OCI-LY7 (cell line): ENCODE data around the gene NEK11. TPM values are rescaled to one million over a fixed set of nuclear protein-coding genes. Genes with fewer than 3 reads are reported as not detected.

ENCODE experiments used
- BruUV-seq: library from RNA; stranded (reverse); fragments of 400-500 nt; replicated peaks from 2 replicates; lab custom pipeline; 2021; lab: Mats Ljungman, UMichigan
- CTCF ChIA-PET: fragments of 300-600 bp; sonication (Branson Sonifier 250); formaldehyde crosslinking; loops from one replicate; lab custom pipeline; 2022; ENCODE audit warnings: antibody characterized with exemption; ENCODE audit not compliant: unreplicated experiment; lab: Charles Lee
- POLR2A ChIA-PET: fragments of 300-600 bp; sonication (Branson Sonifier 250); formaldehyde crosslinking; loops from one replicate; lab custom pipeline; 2022; ENCODE audit warnings: antibody characterized with exemption; lab: Charles Lee
- DNase-seq: peaks from one replicate; pipeline ENCODE4 v3.0.0-alpha.2; 2015; ENCODE audit warnings: low spot score
- H2AFZ ChIP-seq: fragments of 200-600 bp; sonication (generic), shearing (Covaris generic); 2 replicates; pipeline ENCODE4 v1.6.1; 2014; ENCODE audit warnings: mild to moderate bottlenecking, antibody characterized with exemption, low read length, moderate library complexity
- H3K27ac ChIP-seq: fragments of 200-600 bp; sonication (generic); 2 replicates; pipeline ENCODE4 v1.5.1; 2014; ENCODE audit warnings: mixed run types, low read depth, mild to moderate bottlenecking, moderate library complexity, low read length, inconsistent platforms; ENCODE audit not compliant: poor library complexity, severe bottlenecking
- H3K36me3 ChIP-seq: fragments of 200-600 bp; sonication (generic); 2 replicates; pipeline ENCODE4 v1.6.1; 2014; ENCODE audit warnings: mild to moderate bottlenecking, antibody characterized with exemption, low read length, moderate library complexity, mixed read lengths; ENCODE audit not compliant: insufficient read depth
- H3K4me1 ChIP-seq: fragments of 200-600 bp; sonication (generic); 2 replicates; pipeline ENCODE4 v1.5.1; 2014; ENCODE audit warnings: mild to moderate bottlenecking, low read length; ENCODE audit not compliant: insufficient read depth, poor library complexity, severe bottlenecking
- H3K4me2 ChIP-seq: fragments of 200-600 bp; sonication (generic); 2 replicates; pipeline ENCODE4 v1.6.1; 2014; ENCODE audit warnings: mild to moderate bottlenecking, low read length
- H3K4me3 ChIP-seq: fragments of 200-600 bp; sonication (generic); 2 replicates; pipeline ENCODE4 v1.5.1; 2014; ENCODE audit warnings: mild to moderate bottlenecking, low read depth, low read length; ENCODE audit not compliant: poor library complexity, severe bottlenecking
- H3K79me2 ChIP-seq: fragments of 200-600 bp; sonication (generic); 2 replicates; pipeline ENCODE4 v1.6.1; 2016; ENCODE audit warnings: low read depth, mild to moderate bottlenecking, low read length, moderate library complexity, mixed read lengths; ENCODE audit not compliant: insufficient read depth
- H3K9me2 ChIP-seq: fragments of 200-600 bp; sonication (generic); 2 replicates; pipeline ENCODE4 v1.6.1; 2016; ENCODE audit warnings: mild to moderate bottlenecking, low read length, mixed read lengths; ENCODE audit not compliant: insufficient read depth
- H3K9me3 ChIP-seq: fragments of 200-600 bp; sonication (generic); 2 replicates; pipeline ENCODE4 v1.6.1; 2014; ENCODE audit warnings: mild to moderate bottlenecking, mixed run types, low read length, mixed read lengths
- H4K20me1 ChIP-seq: fragments of 200-600 bp; sonication (generic); 2 replicates; pipeline ENCODE4 v1.6.1; 2014; ENCODE audit warnings: mild to moderate bottlenecking, antibody characterized with exemption, low read length, moderate library complexity, mixed read lengths; ENCODE audit not compliant: insufficient read depth
- CTCF ChIP-seq: fragments of 200-600 bp; sonication (generic); conservative IDR thresholded peaks from 2 replicates; pipeline ENCODE4 v1.5.1; 2014; ENCODE audit warnings: mild to moderate bottlenecking, antibody characterized with exemption, low read length, moderate library complexity, mixed read lengths
- EZH2phosphoT487 ChIP-seq: fragments of 200-600 bp; sonication (generic); IDR thresholded peaks from 2 replicates; pipeline ENCODE4 v1.6.1; 2018; ENCODE audit warnings: low read depth, borderline replicate concordance, mild to moderate bottlenecking, mixed run types, antibody characterized with exemption, low read length, moderate library complexity, mixed read lengths
- intact Hi-C: fragments of 100-400 bp; cut with micrococcal nuclease; formaldehyde crosslinking; loops from one replicate; pipeline ENCODE4 v1.10.0; 2022; ENCODE audit not compliant: unreplicated experiment
- total RNA-seq, 2 experiments: library from RNA; depleted of rRNA in 1 of 2; stranded (reverse); fragments of >200 nt in 1 of 2; shearing (Covaris generic) in 1 of 2; gene quantifications; 2 replicates each; pipeline ENCODE4 v1.2.3, GENCODE V29; 2014 to 2022

Gene NEK11
- total RNA-seq, 2 experiments from 2014 or later = 0.47 to 1.5 TPM

GRCh38 chr3:131004603-131005002 is 22.1 kb upstream of the NEK11 start:
- intact Hi-C loops = no loop called here
- BruUV-seq = no TSS peak
- Histone ChIP-seq H3K4me2 (no peak overlapping the region), H3K79me2 (no peaks in the 10 kb centered on the region), H3K9me3 (no peaks in the 10 kb centered on the region), H3K4me1 (no peaks in the 10 kb centered on the region), H3K4me3 (no peak overlapping the region), H3K36me3 (peaks cover 74% of the 10 kb centered on the region), H4K20me1 (no peaks in the 10 kb centered on the region), H3K27ac (no peak overlapping the region), H2AFZ (no peak overlapping the region), H3K9me2 (no peaks in the 10 kb centered on the region)
- TF ChIP-seq CTCF (no peak), EZH2phosphoT487 (no peak)
- ChIA-PET CTCF (no interaction called here), POLR2A (interaction anchor here (0.6 to 2.7 kb wide), 3 partner anchors 9 to 80 kb away, joined by 3 to 18 read pairs (median 4); no protein-coding TSS in a partner anchor)
- DNase-seq = no peak

GRCh38 chr3:131007256-131007655 is 19.4 kb upstream of the NEK11 start:
- H3K36me3 ChIP-seq = peaks cover 72% of the 10 kb centered on the region
- TF ChIP-seq EZH2phosphoT487 (no peak), CTCF (no peak)
- BruUV-seq = no TSS peak

DNA sequence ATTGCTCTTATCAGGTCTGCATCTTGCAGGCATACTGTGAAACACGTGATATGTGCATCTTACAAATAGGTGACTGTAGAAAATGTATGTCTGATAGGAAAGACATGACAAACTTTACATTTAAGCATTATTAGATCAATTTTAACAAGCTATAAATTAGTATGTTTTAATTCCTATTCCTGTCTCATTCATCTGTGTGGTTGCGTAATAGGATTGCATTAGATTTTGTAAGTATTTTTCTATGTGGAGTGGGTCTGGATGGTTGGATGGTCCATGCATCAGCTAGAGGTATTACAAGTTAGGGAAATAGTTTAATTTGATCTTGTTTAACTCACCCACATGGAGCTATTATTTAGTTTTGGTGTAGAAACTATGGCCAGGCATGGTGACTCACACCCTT is 18.9 kb upstream of the NEK11 start:
- no TSS peak for BruUV-seq
- TF ChIP-seq CTCF (no peak), EZH2phosphoT487 (no peak)
- no peak overlapping the region for H3K27ac ChIP-seq
- no peak overlapping the region for H3K4me3 ChIP-seq
- no peaks in the 10 kb centered on the region for H4K20me1 ChIP-seq
- H3K4me1 ChIP-seq = no peaks in the 10 kb centered on the region
- ChIA-PET CTCF (no interaction called here), POLR2A (interaction anchor here (0.5 to 1.0 kb wide), 3 partner anchors 9 to 165 kb away, joined by 3 read pairs; no protein-coding TSS in a partner anchor)
- no peaks in the 10 kb centered on the region for H3K9me2 ChIP-seq
- no peaks in the 10 kb centered on the region for H3K79me2 ChIP-seq
- intact Hi-C loops = no loop called here
- H2AFZ ChIP-seq = no peak overlapping the region
- H3K36me3 ChIP-seq = peaks cover 71% of the 10 kb centered on the region
- H3K4me2 ChIP-seq = no peak overlapping the region
- DNase-seq = no peak
- H3K9me3 ChIP-seq = no peaks in the 10 kb centered on the region

More at GRCh38 chr3:131007256-131007655, 19.4 kb upstream of the NEK11 start:
- no peak overlapping the region for H3K4me2 ChIP-seq
- H2AFZ ChIP-seq = no peak overlapping the region
- no peaks in the 10 kb centered on the region for H3K4me1 ChIP-seq
- ChIA-PET CTCF (no interaction called here), POLR2A (interaction anchor here (0.5 to 1.0 kb wide), 3 partner anchors 9 to 298 kb away, joined by 3 read pairs; no protein-coding TSS in a partner anchor)
- intact Hi-C loops = no loop called here
- no peaks in the 10 kb centered on the region for H3K79me2 ChIP-seq
- no peaks in the 10 kb centered on the region for H4K20me1 ChIP-seq
- DNase-seq = no peak
- no peaks in the 10 kb centered on the region for H3K9me2 ChIP-seq
- H3K9me3 ChIP-seq = no peaks in the 10 kb centered on the region
- no peak overlapping the region for H3K27ac ChIP-seq
- no peak overlapping the region for H3K4me3 ChIP-seq
